GM12874 (cell line): Measurements from ENCODE around the gene NHEJ1.

Experiments used
- TF ChIP-seq, protein P1 (sequence below): IDR thresholded peaks from 2 replicates; pipeline ENCODE4 v1.5.1; 2011; ENCODE audit warnings: low read depth, mild to moderate bottlenecking, control low read depth, low read length, moderate library complexity; ENCODE audit not compliant: insufficient read depth

Gene NHEJ1

DNA sequence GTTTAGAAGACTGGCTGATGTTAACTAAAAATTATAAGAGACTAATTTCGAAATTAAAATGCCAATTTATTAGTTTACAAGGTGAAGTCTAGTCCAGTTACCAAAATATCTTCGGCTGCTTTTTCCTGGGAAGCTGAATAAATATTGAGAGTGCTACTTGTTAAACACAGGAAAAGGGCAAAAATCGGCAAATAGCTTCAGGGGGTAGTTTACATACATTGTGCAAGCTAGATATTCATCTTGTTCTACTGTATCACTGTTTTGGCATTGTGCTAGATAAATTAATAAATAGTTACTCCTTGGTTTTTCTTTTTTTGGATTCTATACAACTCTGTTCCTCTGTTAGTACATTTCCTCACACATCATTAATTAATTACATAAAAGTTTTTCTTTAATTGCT is 29.3 kb downstream of the NHEJ1 start:
- TF ChIP-seq, protein P1, sequence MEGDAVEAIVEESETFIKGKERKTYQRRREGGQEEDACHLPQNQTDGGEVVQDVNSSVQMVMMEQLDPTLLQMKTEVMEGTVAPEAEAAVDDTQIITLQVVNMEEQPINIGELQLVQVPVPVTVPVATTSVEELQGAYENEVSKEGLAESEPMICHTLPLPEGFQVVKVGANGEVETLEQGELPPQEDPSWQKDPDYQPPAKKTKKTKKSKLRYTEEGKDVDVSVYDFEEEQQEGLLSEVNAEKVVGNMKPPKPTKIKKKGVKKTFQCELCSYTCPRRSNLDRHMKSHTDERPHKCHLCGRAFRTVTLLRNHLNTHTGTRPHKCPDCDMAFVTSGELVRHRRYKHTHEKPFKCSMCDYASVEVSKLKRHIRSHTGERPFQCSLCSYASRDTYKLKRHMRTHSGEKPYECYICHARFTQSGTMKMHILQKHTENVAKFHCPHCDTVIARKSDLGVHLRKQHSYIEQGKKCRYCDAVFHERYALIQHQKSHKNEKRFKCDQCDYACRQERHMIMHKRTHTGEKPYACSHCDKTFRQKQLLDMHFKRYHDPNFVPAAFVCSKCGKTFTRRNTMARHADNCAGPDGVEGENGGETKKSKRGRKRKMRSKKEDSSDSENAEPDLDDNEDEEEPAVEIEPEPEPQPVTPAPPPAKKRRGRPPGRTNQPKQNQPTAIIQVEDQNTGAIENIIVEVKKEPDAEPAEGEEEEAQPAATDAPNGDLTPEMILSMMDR: no peak

DNA sequence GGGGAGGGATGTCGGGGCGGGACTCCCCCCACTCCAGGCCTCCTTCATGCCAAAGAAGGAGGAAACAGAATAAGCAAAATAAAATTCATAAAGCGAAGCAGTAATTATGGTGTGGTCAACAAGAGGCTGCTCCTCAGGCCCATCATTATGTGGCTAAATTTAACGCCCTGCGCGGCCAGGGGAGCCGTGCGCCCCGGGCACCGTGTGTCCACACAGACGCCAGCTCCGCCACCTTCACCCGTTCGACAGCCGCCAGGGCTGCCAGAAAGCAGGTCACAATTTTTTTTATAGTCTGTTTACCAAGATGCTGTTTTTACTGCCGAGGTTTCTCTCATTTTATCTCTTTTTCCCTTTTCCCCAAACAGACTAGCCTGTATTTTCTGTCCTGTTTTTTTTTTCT is 31.0 kb downstream of the NHEJ1 start:
- TF ChIP-seq, protein P1: no peak

DNA sequence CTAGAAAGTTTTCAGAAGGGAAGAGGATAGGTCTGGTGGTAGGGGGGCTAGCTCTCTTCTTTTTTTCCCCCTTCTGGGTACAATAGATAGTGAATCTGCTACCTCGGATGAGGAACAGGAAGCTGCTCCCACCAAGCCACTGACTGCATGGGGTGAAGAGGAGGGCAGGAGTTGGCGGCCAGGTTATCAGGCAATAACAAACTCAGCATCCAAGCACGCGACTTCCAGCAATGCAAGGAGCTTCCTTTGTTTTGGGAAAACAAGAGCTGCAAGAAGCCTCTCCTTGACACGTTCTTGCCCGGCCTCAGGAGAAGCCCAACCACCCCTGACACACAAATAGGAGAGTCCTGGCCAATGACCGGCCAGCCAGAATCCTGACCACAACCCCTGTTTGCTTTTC is 32.2 kb downstream of the NHEJ1 start:
- TF ChIP-seq, protein P1: no peak

DNA sequence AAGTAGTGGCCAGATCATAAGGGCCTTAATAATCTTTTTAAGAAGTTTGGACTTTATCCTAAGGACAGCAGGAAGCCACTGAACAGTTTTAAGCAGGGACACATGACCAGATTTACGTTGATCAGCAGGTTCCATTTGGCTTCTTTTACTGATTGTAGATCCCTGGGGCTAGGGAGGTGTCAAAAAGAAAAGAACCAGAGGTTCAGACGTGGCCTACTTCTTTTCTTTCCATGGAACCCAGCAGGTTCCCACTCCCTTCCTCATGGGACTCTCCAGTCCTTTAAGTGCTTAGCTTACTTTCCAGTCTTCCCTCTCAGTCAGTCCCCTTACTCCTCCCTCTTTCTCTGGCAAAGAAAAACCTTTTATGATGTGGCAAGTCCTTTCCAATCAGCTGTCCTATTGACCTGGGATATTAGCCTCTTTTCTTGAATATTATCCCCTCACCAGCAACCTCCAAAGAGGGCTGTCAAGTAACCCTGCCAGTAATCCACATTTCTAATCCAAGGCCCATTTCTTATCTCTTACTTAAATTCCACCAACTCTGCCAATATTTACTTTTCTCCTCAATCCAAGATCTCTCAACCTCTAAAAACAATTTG is 33.5 kb downstream of the NHEJ1 start:
- TF ChIP-seq, protein P1: no peak

DNA sequence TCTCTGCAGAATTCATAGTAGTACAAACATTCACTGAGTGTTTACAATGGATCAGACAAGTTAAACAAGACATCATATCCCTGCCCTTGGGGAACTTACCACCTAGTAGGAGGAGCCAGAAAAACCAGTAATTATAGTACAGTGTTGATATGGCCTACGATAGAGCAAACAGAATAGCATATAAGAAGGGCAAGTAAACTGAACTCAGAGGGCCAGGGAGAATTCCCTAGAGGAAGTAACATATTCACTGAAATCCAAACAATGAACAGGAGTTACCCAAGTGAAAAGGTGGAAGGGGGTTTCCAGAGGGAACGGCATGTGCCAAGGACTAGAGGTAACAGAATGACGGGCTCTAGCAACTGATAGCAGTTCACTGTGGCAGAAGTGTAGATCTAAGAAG is 34.1 kb downstream of the NHEJ1 start:
- TF ChIP-seq, protein P1: no peak

DNA sequence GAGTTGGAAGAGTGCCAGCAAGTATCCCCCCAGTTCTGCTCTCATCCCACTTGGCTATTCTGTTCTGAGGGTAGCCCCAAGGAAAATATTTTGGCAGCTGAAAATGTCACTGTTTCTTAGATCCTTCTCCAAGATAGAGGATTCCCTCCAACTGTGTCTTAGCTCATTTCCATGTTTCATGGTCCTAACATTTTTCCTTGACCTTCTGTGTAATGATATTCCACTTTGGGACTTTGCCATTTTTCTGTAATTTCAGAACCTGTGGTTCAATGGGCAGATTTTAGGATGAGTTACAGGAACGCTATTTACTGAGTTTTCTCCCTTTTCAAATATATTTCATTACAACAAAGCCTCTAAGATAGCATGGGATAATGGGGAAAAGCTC is 34.7 kb downstream of the NHEJ1 start:
- TF ChIP-seq, protein P1: no peak

DNA sequence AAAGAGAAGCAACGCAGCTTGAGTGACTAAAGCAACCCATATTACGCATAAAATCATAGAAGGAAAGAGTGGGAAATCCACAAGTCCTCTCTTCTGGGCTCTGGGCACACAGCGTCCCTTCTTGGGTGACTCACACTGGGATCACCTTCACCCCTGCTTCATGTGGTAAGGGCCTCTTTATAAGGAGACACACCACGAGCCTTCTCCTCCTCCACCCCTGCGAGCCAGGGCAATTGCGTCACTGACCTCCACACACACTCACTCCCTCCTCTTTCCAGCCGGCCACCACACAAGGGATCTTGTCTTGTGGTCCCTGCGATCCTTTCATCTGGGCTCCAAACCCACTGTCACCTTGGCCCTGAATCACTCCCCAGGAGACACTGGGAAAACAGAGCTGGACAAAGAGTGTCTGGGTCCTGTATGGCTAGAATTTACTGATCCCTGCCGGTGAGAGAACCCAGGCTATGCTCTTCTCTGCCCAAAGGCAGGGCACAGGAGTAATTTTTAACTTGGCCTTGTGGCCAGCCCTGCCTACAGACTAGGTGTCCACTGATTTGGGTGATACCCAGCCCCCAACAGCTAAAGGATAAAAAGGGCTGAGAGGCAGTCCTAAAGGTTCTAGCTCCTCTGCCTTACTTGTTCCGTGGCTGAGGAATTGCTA is 35.3 kb downstream of the NHEJ1 start:
- TF ChIP-seq, protein P1: no peak
